ENCODE measurements around the gene BAG3. TPM values are rescaled to one million over a fixed set of nuclear protein-coding genes. Genes with fewer than 3 reads are reported as not detected.

Gene BAG3
- total and polyA plus RNA-seq, 4 donors: 16.8 to 44.8 (median 35.1) TPM

DNA sequence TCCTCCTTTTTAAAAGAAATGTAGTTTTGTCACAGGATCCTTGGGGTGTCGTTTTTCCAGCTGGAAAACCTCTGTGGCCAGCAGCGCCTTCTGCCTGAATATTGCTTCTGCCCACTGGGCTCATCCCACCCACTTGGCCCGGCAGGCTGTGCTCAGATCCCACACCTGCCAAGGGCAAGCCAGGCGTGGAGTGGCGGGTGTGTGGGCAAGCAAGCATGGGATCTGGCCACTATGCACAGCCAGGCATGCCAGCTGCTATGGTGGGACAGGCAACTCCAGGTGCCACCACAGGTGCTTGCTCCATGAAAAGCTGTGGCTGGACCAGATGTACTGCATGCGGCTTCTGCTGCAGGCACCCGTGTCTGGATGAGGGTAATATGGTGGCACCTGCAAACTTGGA, 43.4 kb downstream of the BAG3 start:
- Histone ChIP-seq H3K27me3 (ENCODE audit: control insufficient read depth in 3 of 3, insufficient read depth in 3 of 3, low read length in 2 of 3) (no peaks in the 10 kb centered on the region), H3K4me1 (ENCODE audit: control insufficient read depth in 5 of 5, insufficient read depth in 5 of 5, low read length in 5 of 5) (no peaks in the 10 kb centered on the region), H3K4me3 (no peak overlapping the region), H3K9me3 (ENCODE audit: control insufficient read depth in 4 of 4, insufficient read depth in 3 of 4, low read length in 3 of 4) (no peaks in the 10 kb centered on the region), H3K9ac (ENCODE audit: insufficient read depth in 1 of 2, low read length in 2 of 2) (no peak overlapping the region), H3K27ac (ENCODE audit: low read depth in 1 of 2, low read length in 1 of 2) (no peak overlapping the region), H3K36me3 (ENCODE audit: control insufficient read depth in 4 of 4, insufficient read depth in 4 of 4, low read length in 4 of 4) (no peaks in the 10 kb centered on the region)
- WGBS, 2 donors: 91 to 93% methylated on average over 7 of the region's 7 CpGs
- DNase-seq (no peak), ATAC-seq (ENCODE audit: insufficient read depth, low FRiP score) (no peak)
- TF ChIP-seq, protein P1, sequence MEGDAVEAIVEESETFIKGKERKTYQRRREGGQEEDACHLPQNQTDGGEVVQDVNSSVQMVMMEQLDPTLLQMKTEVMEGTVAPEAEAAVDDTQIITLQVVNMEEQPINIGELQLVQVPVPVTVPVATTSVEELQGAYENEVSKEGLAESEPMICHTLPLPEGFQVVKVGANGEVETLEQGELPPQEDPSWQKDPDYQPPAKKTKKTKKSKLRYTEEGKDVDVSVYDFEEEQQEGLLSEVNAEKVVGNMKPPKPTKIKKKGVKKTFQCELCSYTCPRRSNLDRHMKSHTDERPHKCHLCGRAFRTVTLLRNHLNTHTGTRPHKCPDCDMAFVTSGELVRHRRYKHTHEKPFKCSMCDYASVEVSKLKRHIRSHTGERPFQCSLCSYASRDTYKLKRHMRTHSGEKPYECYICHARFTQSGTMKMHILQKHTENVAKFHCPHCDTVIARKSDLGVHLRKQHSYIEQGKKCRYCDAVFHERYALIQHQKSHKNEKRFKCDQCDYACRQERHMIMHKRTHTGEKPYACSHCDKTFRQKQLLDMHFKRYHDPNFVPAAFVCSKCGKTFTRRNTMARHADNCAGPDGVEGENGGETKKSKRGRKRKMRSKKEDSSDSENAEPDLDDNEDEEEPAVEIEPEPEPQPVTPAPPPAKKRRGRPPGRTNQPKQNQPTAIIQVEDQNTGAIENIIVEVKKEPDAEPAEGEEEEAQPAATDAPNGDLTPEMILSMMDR (IDR thresholded peaks at IDR 0.05; ENCODE audit: control extremely low read depth, extremely low read depth): no peak

GRCh38 chr10:119700321-119700954, 49.3 kb downstream of the BAG3 start:
- WGBS, 2 donors: 71 to 78% methylated on average over 4 of the region's 4 CpGs
- Histone ChIP-seq H3K4me3 (no peak overlapping the region), H3K4me1 (ENCODE audit: control insufficient read depth in 5 of 5, insufficient read depth in 5 of 5, low read length in 5 of 5) (no peaks in the 10 kb centered on the region), H3K27me3 (ENCODE audit: control insufficient read depth in 3 of 3, insufficient read depth in 3 of 3, low read length in 2 of 3) (no peaks in the 10 kb centered on the region), H3K9me3 (ENCODE audit: control insufficient read depth in 4 of 4, insufficient read depth in 3 of 4, low read length in 3 of 4) (no peaks in the 10 kb centered on the region), H3K36me3 (ENCODE audit: control insufficient read depth in 4 of 4, insufficient read depth in 4 of 4, low read length in 4 of 4) (no peaks in the 10 kb centered on the region), H3K27ac (ENCODE audit: low read depth in 1 of 2, low read length in 1 of 2) (no peak overlapping the region), H3K9ac (ENCODE audit: insufficient read depth in 1 of 2, low read length in 2 of 2) (no peak overlapping the region)
- no peak for DNase-seq
- TF ChIP-seq, protein P1 (IDR thresholded peaks at IDR 0.05; ENCODE audit: control extremely low read depth, extremely low read depth): no peak
- ATAC-seq (ENCODE audit: insufficient read depth, low FRiP score): no peak

DNA sequence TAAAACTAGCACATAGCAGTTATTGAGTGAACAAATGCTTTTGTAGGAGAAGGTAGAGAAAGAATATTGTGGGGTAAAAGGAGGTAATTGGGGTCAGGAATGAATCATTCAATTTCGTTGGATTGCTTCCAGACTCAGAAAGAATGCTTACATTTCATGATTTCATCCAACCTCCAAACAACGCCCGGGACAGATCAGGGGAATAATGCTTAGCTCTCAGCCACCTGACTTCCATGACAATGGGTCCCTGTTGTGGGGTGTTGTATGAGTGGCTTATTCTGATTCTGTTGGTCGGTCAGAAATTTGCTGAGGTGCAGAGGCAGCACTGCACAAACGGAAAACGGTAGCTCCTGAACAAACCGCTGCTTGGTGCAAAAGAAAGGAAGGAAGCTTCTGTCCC, 50.7 kb downstream of the BAG3 start:
- ATAC-seq (ENCODE audit: insufficient read depth, low FRiP score) (no peak), DNase-seq (no peak)
- H3K9ac ChIP-seq (ENCODE audit: insufficient read depth in 1 of 2, low read length in 2 of 2): no peak overlapping the region
- H3K4me1 ChIP-seq (ENCODE audit: control insufficient read depth in 5 of 5, insufficient read depth in 5 of 5, low read length in 5 of 5): no peaks in the 10 kb centered on the region
- TF ChIP-seq, protein P1 (IDR thresholded peaks at IDR 0.05; ENCODE audit: control extremely low read depth, extremely low read depth): no peak
- no peaks in the 10 kb centered on the region for H3K9me3 ChIP-seq (ENCODE audit: control insufficient read depth in 4 of 4, insufficient read depth in 3 of 4, low read length in 3 of 4)
- H3K36me3 ChIP-seq (ENCODE audit: control insufficient read depth in 4 of 4, insufficient read depth in 4 of 4, low read length in 4 of 4): no peaks in the 10 kb centered on the region
- no peaks in the 10 kb centered on the region for H3K27me3 ChIP-seq (ENCODE audit: control insufficient read depth in 3 of 3, insufficient read depth in 3 of 3, low read length in 2 of 3)
- no peak overlapping the region for H3K27ac ChIP-seq (ENCODE audit: low read depth in 1 of 2, low read length in 1 of 2)
- H3K4me3 ChIP-seq: no peak overlapping the region
- WGBS, 2 donors: 49 to 69% methylated on average over 7 of the region's 7 CpGs

DNA sequence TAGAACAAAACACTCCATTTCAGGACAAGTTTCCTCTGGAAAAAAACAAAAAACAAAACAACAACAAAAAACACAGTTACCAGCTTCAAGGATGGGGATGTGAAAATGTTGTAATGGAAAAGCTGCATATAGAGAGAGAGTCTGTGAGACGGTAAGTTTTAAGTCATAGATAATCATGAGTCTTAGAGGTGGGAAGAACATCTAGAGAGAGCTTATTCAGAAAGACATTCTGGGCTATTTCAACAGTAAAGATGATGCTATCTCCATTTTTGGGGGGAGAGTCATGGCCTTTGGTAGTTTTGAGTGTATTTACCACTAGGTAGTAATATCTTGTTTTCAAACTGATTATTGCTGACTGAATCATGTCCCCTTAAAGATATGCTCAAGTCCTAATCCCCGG, 51.4 kb downstream of the BAG3 start:
- Histone ChIP-seq H3K27me3 (ENCODE audit: control insufficient read depth in 3 of 3, insufficient read depth in 3 of 3, low read length in 2 of 3) (no peaks in the 10 kb centered on the region), H3K4me3 (no peak overlapping the region), H3K9me3 (ENCODE audit: control insufficient read depth in 4 of 4, insufficient read depth in 3 of 4, low read length in 3 of 4) (no peaks in the 10 kb centered on the region), H3K27ac (ENCODE audit: low read depth in 1 of 2, low read length in 1 of 2) (no peak overlapping the region), H3K36me3 (ENCODE audit: control insufficient read depth in 4 of 4, insufficient read depth in 4 of 4, low read length in 4 of 4) (no peaks in the 10 kb centered on the region), H3K4me1 (ENCODE audit: control insufficient read depth in 5 of 5, insufficient read depth in 5 of 5, low read length in 5 of 5) (no peaks in the 10 kb centered on the region), H3K9ac (ENCODE audit: insufficient read depth in 1 of 2, low read length in 2 of 2) (no peak overlapping the region)
- DNase-seq: no peak
- WGBS, 2 donors: 85 to 88% methylated on average over 2 of the region's 2 CpGs
- TF ChIP-seq, protein P1 (IDR thresholded peaks at IDR 0.05; ENCODE audit: control extremely low read depth, extremely low read depth): no peak
- no peak for ATAC-seq (ENCODE audit: insufficient read depth, low FRiP score)
